Left cardiac atrium (tissue), 4 donors: Measurements from ENCODE around the gene NDUFC2. TPM values are rescaled to one million over a fixed set of nuclear protein-coding genes. Genes with fewer than 3 reads are reported as not detected.
"Not testable (repeated sequence)": the region's sequence is repeated elsewhere in the genome, so short reads cannot be mapped to it uniquely, and the experiment has no call there.

Source experiments
- ATAC-seq, 2 donors: fragments of 200-7000 bp; cut with Tn5 transposase; one replicate each; pipeline ENCODE4 v1.9.1; 2020; ENCODE audit warnings: mild to moderate bottlenecking in 2 of 2, moderate library complexity in 2 of 2
- DNase-seq: peaks from one replicate; pipeline ENCODE4 v3.0.0-alpha.2; 2020
- intact Hi-C, 2 donors: fragments of 100-400 bp; cut with DNase I; formaldehyde crosslinking; loops; one replicate each; pipeline versions ENCODE4 v1.14.1 to v1.15.1; 2022 to 2023
- total RNA-seq, 2 donors: library from RNA; stranded (reverse); fragmentation: NEBNext Ultra II Directional; extraction: Animal tissue kit (Norgen Biotek cat#: 25700); gene quantifications; one replicate each; pipeline ENCODE4 v1.2.1, GENCODE V29; 2021
- donor health status: DM: no; HTN: yes; CAD: no.
- donor health status: DM: no; HTN: yes; CAD: no; lungs with severe emphysema.
- donor health status: DM: yes; HTN: yes; CAD: no.
- donor health status: Dilated cardiomyopathy.

Gene NDUFC2
- total RNA-seq, 2 donors from 2014 or later, result 276 to 291 TPM

GRCh38 chr11:78061088-78061920, 18.4 kb downstream of the NDUFC2 start:
- intact Hi-C loops, result no loop called here
- ATAC-seq (peak; percentile 46 to 72), DNase-seq (peak; percentile 37)

- DNase-seq, result no peak
- intact Hi-C loops, result no loop called here
- no peak for ATAC-seq
These were observed 19.1 kb downstream of the NDUFC2 start for GRCh38 chr11:78060533-78060932.

- ATAC-seq, intact Hi-C loops: not testable (repeated sequence)
These were observed 19.8 kb downstream of the NDUFC2 start for GRCh38 chr11:78059749-78060328.

GRCh38 chr11:78057462-78058055, 22.1 kb downstream of the NDUFC2 start:
- ATAC-seq, result peak in 1 of 2 donors; percentile 56
- no peak for DNase-seq
- intact Hi-C loops, result no loop called here

More at GRCh38 chr11:78059749-78060328, 19.8 kb downstream of the NDUFC2 start:
- not testable (repeated sequence) for DNase-seq

GRCh38 chr11:78056093-78056492, 23.6 kb downstream of the NDUFC2 start:
- DNase-seq (no peak), ATAC-seq (no peak)
- intact Hi-C loops, result no loop called here

- ATAC-seq, result peak in 1 of 2 donors; percentile 76
- DNase-seq, result no peak
- intact Hi-C loops, result no loop called here
These were observed 24.7 kb downstream of the NDUFC2 start for GRCh38 chr11:78054971-78055370.

- ATAC-seq (no peak), DNase-seq (no peak)
- intact Hi-C loops, result no loop called here
These were observed 28.5 kb downstream of the NDUFC2 start for GRCh38 chr11:78050964-78051831.

- no peak for ATAC-seq
- intact Hi-C loops, result loop anchor here in 1 of 2 donors (10.0 kb wide), 1 partner anchor 55 kb away; the partner anchor contains the start of gene INTS4
- DNase-seq, result no peak
These were observed 30.3 kb downstream of the NDUFC2 start for GRCh38 chr11:78049348-78049747.

- intact Hi-C loops, result loop anchor here in 1 of 2 donors (10.0 kb wide), 1 partner anchor 54 kb away; the partner anchor contains the start of gene INTS4
These were observed 31.1 kb downstream of the NDUFC2 start for GRCh38 chr11:78048561-78048960.

GRCh38 chr11:78046486-78046854, 33.2 kb downstream of the NDUFC2 start:
- intact Hi-C loops, result loop anchor here in 1 of 2 donors (10.0 kb wide), 1 partner anchor 52 kb away; the partner anchor contains the start of gene INTS4
- DNase-seq (no peak), ATAC-seq (no peak)

More at GRCh38 chr11:78048561-78048960, 31.1 kb downstream of the NDUFC2 start:
- ATAC-seq, result no peak
- no peak for DNase-seq

- DNase-seq (peak; percentile 85), ATAC-seq (peak; percentile 89 to 95)
- intact Hi-C loops, result loop anchor here in 1 of 2 donors (10.0 kb wide), 1 partner anchor 51 kb away; the partner anchor contains the start of gene INTS4
These were observed 33.7 kb downstream of the NDUFC2 start for GRCh38 chr11:78045851-78046485.

- no peak for ATAC-seq
- DNase-seq, result no peak
- intact Hi-C loops, result loop anchor here in 1 of 2 donors (10.0 kb wide), 1 partner anchor 50 kb away; the partner anchor contains the start of gene INTS4
These were observed 35.0 kb downstream of the NDUFC2 start for GRCh38 chr11:78044706-78045105.

- DNase-seq (no peak), ATAC-seq (no peak)
- intact Hi-C loops, result loop anchor here in 1 of 2 donors (10.0 kb wide), 1 partner anchor 47 kb away; the partner anchor contains the start of gene INTS4
These were observed 37.7 kb downstream of the NDUFC2 start for GRCh38 chr11:78041843-78042440.

GRCh38 chr11:78041380-78041719, 38.3 kb downstream of the NDUFC2 start:
- intact Hi-C loops, result loop anchor here in 1 of 2 donors (10.0 kb wide), 1 partner anchor 47 kb away; the partner anchor contains the start of gene INTS4
- not testable (repeated sequence) for ATAC-seq, DNase-seq

GRCh38 chr11:78040691-78041379, 38.8 kb downstream of the NDUFC2 start:
- DNase-seq (no peak), ATAC-seq (no peak)
- intact Hi-C loops, result loop anchor here in 1 of 2 donors (10.0 kb wide), 1 partner anchor 46 kb away; the partner anchor contains the start of gene INTS4

GRCh38 chr11:78039919-78040671, 39.6 kb downstream of the NDUFC2 start:
- DNase-seq, result peak; percentile 68
- peak; percentile 70 to 81 for ATAC-seq
- intact Hi-C loops, result loop anchor here in 1 of 2 donors (10.0 kb wide), 1 partner anchor 45 kb away; the partner anchor contains the start of gene INTS4
